GM21529 (cell line): ENCODE measurements around the gene TMEM273.
A peak's percentile ranks its signal among the peaks of the same experiment; 100 is the strongest.

Source experiments
- ATAC-seq: cut with Tn5 transposase; IDR thresholded peaks from one replicate; pipeline ENCODE4 v1.9.1; 2021; ENCODE audit not compliant: unreplicated experiment

TMEM273 gene

DNA sequence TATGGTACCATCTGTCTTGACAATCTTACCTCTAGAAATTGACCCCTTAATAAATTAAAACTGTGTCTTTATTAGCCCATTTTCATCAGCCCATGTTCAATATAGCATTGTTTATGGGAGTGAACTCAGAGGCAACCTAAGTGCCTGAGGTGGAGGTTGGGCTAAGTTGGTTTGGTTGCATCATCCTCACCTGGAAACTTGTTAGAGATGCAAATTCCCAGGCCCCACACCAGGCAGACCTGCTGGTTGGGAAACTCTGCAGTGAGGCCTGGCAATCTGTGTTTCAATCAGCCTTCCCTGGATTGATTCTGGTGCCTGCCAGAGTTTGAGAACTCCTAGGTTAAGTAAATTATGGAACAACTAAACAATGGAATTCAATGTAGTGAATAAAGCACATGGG is 44.9 kb downstream of the TMEM273 start:
- no peak for ATAC-seq

GRCh38 chr10:49141541-49142332 is 46.5 kb downstream of the TMEM273 start:
- ATAC-seq: peak; percentile 61

GRCh38 chr10:49140304-49141177 is 47.6 kb downstream of the TMEM273 start:
- ATAC-seq: no peak

GRCh38 chr10:49139846-49140195 is 48.4 kb downstream of the TMEM273 start:
- no peak for ATAC-seq

DNA sequence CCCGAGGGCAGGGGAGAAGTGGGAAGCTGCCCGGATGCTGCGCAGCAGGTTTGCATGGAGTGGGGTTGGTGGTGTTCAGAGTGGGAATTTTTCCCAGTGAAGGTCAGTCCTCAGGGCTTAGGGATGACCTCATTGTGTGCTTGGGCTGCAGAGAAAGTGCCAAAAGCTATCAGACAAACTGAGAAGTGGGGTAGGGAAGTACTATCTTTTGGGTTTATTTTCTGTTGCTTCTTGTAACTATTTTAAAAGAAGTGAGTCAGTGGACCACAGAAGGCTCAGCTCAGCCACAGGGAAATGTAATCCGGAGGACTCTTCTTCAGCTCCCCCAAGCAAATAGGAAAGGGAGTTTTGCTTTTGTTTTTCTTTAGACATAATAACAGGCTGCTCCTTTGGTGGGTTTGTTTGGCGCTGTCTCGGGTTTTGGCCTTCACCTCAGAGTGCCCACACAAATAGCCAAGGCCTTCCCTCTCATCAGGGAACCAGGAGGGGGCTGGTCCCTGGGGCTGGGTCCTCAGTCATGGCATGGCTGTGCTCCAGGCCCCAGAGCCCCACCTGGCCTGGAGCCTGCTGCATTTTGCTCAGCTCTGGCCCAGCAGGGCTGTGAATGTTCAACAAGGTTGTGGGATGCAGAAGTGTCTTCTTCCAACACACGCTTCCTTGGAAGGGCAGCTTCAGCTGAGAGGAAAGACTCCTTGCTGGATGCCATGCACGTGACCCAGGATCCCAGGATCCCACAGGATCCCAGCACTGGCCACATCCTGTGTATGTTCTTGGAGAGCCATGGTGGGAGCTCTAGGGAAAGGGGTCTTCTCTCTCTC is 49.0 kb downstream of the TMEM273 start:
- no peak for ATAC-seq

DNA sequence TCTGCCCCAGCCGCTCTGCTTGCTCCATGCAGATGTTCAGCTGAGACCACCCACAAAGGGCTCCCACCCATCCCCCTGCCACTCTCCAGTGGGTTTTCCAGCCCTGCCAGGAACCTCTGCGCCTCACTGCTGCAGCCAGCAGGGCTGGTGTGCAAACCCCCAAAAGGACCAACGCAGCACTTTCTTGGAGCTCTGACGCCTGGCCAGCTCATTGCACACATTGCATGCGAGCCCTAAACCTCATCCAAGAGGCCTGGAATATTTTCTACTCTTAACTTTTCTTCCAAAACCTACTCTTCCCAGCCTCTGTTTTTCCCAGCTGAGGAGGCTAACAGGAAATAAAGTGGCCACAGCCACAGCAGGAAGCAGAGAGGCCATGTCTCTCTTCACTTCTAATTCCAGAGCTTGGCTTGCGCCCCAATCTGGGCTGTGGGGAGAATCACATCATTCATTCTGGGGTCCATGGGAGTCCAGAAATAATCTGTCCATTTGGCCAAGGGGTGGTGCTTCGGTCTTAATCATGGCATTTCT is 49.8 kb downstream of the TMEM273 start:
- ATAC-seq: no peak

GRCh38 chr10:49136525-49136924 is 51.7 kb downstream of the TMEM273 start:
- ATAC-seq: no peak

DNA sequence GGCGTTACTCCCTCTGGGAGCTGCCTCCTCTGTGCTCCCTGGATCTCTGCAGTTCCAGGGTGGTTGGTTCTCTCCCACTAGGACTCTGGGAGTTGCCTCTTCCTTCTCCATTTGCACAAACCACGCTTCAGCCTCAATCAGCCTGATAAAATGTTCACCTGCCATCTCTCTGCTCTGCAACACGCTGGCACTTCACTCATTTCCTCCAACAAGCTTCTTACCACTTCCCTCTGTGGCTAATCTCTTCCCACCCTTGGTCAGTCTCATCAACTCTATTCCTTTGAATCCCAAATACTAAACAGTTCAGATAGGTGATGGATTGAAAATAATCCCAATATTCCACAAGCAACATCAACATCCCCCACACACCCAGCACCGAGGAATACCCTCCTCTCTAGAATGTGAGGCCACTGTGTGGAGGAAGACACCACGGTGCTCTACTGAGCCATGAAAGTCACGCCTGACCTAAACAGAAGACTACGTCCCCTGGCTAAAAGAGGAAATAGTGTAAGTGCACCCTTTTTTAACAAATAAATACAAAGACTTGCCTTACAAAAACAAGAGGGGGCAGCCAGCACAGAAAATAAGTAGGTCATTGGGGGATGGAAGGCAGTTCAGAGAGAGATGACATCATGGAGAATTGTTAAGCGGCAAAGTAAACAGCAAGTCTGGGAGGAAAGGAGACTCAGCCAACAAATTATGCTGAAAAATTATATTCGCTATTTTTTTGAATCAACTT is 52.4 kb downstream of the TMEM273 start:
- ATAC-seq: peak; percentile 49

GRCh38 chr10:49134327-49134726 is 53.9 kb downstream of the TMEM273 start:
- ATAC-seq: no peak

- no peak for ATAC-seq
Observed at GRCh38 chr10:49133706-49134248, 54.4 kb downstream of the TMEM273 start, which contains the start of gene FAM170B. FAM170B (minus strand) TSS chr10:49134021; CDS start chr10:49133918, 103 bp downstream.

- ATAC-seq: no peak
Observed at GRCh38 chr10:49132362-49132737, 55.8 kb downstream of the TMEM273 start.

DNA sequence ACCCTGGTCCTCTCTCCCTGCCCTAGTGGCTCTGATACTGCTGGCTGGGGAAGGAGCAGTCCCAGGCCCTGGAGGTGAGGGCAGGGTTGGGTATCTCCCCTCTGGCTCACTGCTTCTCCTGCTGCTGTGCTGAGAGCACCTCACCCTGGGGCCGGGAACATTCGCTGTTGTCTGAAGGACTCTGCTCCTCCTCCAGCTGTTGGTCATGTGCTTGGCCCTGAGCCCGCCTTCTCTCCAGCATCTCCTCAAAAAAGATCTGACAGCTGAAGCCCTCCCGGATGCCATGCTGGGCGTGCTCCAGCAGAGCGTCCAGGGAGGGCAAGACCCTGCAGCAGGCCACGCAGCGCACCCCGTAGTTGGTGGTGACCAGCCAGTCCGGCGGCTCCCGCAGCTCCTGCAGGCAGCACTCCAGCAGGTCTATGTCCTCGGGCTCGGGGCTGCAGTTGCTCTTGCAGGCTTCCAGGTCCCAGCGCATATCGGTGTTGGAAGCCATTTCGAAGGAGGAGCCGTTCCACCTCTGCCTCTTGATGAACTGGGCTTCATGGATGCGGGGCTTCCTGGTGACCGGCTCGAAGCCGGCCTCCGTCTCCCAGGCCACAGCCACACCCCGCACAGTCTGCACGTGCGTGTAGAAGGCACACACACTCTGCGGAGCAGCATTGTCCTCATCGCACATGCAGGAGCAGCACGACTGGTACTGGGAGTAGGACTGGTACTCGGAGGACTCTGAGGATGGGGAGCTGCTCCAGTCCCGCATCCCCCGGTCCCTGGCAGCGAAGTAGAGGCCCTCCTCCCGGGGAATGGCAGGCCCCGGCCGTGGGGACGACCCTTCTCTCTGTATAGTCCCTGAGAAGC is 56.5 kb downstream of the TMEM273 start:
- ATAC-seq: no peak

DNA sequence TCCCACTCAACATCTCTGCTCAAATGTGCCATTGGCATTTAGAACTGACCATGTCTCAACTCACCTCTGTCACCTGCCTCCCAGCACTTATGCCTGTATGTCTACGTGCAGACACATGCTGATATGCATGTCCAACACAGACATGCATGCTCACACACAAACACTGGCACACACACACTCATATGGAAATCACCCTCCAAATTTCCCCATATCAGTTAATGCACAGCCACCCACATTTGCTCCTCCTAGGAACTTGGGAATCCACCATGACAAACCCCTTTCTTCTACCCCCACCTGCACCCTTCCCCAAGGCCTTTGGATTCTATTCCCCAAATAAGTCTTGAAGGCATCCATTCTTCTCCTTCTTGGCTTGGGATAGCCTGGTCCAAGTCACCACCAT is 58.8 kb downstream of the TMEM273 start:
- ATAC-seq: no peak

- no peak for ATAC-seq
Observed at GRCh38 chr10:49128854-49129253, 59.3 kb downstream of the TMEM273 start.

DNA sequence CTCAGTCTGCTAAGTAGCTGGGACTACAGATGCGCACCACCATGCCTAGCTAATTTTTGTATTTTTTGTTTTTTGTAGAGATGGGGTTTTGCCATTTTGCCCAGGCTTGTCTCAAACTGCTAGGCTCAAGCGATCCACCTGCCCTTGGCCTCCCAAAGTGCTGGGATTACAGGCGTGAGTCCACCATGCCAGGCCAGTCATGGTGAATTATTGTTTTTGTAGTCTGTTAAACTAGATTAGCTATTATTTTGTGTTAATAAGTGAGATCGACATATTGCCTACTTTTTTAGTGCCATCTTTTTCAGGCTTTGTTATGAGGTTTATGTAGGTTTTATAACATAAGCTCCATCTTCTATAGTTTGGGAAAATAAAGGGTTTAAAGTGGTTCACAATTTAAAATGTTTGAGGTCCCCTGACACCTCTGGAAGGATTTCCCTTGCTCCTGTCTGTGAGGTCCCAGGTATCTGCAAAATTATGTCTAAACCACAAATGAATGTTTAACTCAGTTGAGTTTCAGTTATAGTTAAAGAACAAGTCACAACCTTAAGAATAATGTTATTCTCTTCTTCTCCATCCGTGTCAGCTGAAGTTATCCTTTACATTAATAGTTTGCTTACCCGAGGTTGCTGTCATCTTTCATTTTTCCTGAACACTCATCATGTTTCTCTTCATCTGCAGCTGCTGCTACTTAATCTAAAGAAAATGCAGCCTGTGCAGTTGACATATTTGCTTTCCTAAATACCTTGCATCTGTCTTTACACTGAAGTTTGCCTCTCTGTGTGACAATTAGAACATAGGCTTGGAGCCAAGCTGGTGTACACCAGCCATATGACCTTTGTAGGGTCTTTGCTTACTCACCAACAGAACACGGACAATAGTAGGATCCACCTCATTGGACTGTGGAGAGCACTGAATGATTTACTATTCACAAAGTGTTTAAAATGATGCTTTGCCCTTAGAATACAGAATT is 63.9 kb downstream of the TMEM273 start:
- no peak for ATAC-seq

GRCh38 chr10:49120911-49121310 is 67.3 kb downstream of the TMEM273 start:
- ATAC-seq: no peak

DNA sequence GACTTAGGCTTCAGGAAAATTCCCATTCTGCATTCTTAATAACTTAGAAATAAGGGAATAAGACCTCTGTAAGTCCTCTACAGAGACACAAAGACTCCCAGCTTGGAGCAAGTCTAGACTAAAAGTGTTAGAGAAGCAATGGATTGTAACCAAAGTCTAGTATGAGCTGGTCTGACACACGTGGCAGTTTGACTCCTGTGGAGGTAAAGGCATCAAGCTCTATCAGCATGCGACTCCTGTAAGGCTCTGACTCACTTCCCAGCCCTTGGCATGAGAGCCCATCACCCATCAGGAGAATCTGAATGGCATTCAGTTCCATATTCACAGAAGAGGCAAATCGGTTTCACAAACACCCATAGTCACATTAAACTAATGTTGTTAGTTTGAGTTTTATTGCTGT is 68.4 kb downstream of the TMEM273 start:
- ATAC-seq: no peak
